Measurements from ENCODE around the gene KLF4. TPM values are rescaled to one million over a fixed set of nuclear protein-coding genes. Genes with fewer than 3 reads are reported as not detected.

Gene KLF4
- total RNA-seq, 1 experiment from 2014 or later = 5.9 TPM

GRCh38 chr9:107465467-107466451 lies 23.8 kb downstream of the KLF4 start (continued):
- TF ChIP-seq HMGXB4 (CRISPR knock-in tag; IDR thresholded peaks at IDR 0.05) = peak; percentile 96
- TF ChIP-seq IRF1 (CRISPR knock-in tag; IDR thresholded peaks at IDR 0.05) = no peak
- 0 out of 2 replicates have a peak, but pooled peaks have one; percentile 29 for TF ChIP-seq TEAD1 (CRISPR knock-in tag; IDR thresholded peaks at IDR 0.05)
- peak; percentile 21; the same call in 1 of the 2 replicates for TF ChIP-seq ZNF423 (CRISPR knock-in tag; IDR thresholded peaks at IDR 0.05)
- peak; percentile 44; the same call in 1 of the 2 replicates for TF ChIP-seq ZBTB21 (CRISPR knock-in tag; IDR thresholded peaks at IDR 0.05; ENCODE audit: borderline replicate concordance)
- no peak for TF ChIP-seq CREM (CRISPR knock-in tag; IDR thresholded peaks at IDR 0.05)
- no peak for TF ChIP-seq NFE2L1 (CRISPR knock-in tag; IDR thresholded peaks at IDR 0.05)
- TF ChIP-seq NR1H2 (CRISPR knock-in tag; IDR thresholded peaks at IDR 0.05) = no peak

GRCh38 chr9:107464516-107464915 lies 25.1 kb downstream of the KLF4 start:
- ATAC-seq (no peak), DNase-seq (ENCODE audit: low spot score) (no peak)
- CTCF ChIA-PET = interaction anchor here (1.3 to 5.0 kb wide), 4 partner anchors 12 to 118 kb away, joined by 3 to 88 read pairs (median 32); partner anchors contain the start of gene KLF4
- Mint-ChIP-seq H3K4me3 (no peak overlapping the region), H3K27ac (no peak overlapping the region), H3K36me3 (no peaks in the 10 kb centered on the region), H3K4me1 (peaks cover 18% of the 10 kb centered on the region), H3K9me3 (no peaks in the 10 kb centered on the region), H3K27me3 (ENCODE audit: low read depth) (peaks cover 35% of the 10 kb centered on the region)
- POLR2A ChIA-PET = no interaction called here
- TF ChIP-seq ERG (CRISPR knock-in tag; IDR thresholded peaks at IDR 0.05) (no peak), ZSCAN18 (CRISPR knock-in tag; IDR thresholded peaks at IDR 0.05) (no peak), E2F1 (CRISPR knock-in tag; IDR thresholded peaks at IDR 0.05) (no peak), ETV6 (CRISPR knock-in tag; IDR thresholded peaks at IDR 0.05) (no peak), STAT6 (CRISPR knock-in tag; conservative IDR thresholded peaks at IDR 0.05; ENCODE audit: low read depth) (no peak), NR1H2 (CRISPR knock-in tag; IDR thresholded peaks at IDR 0.05) (no peak), ZNF281 (CRISPR knock-in tag; IDR thresholded peaks at IDR 0.05) (no peak), CBFB (CRISPR knock-in tag; IDR thresholded peaks at IDR 0.05; ENCODE audit: low read depth) (no peak), ATF3 (CRISPR knock-in tag; conservative IDR thresholded peaks at IDR 0.05) (no peak), SMAD3 (CRISPR knock-in tag; IDR thresholded peaks at IDR 0.05; ENCODE audit: borderline replicate concordance) (no peak), FOXJ3 (CRISPR knock-in tag; IDR thresholded peaks at IDR 0.05; ENCODE audit: borderline replicate concordance) (no peak), EMX1 (CRISPR knock-in tag; IDR thresholded peaks at IDR 0.05) (no peak), FOXP4 (CRISPR knock-in tag; IDR thresholded peaks at IDR 0.05) (no peak)
